ENCODE data around the gene HIVEP3. TPM values are rescaled to one million over a fixed set of nuclear protein-coding genes. Genes with fewer than 3 reads are reported as not detected.

The HIVEP3 gene
- total and polyA plus RNA-seq, 3 donors from 2014 or later, result 4.8 to 7.3 (median 7.2) TPM

DNA sequence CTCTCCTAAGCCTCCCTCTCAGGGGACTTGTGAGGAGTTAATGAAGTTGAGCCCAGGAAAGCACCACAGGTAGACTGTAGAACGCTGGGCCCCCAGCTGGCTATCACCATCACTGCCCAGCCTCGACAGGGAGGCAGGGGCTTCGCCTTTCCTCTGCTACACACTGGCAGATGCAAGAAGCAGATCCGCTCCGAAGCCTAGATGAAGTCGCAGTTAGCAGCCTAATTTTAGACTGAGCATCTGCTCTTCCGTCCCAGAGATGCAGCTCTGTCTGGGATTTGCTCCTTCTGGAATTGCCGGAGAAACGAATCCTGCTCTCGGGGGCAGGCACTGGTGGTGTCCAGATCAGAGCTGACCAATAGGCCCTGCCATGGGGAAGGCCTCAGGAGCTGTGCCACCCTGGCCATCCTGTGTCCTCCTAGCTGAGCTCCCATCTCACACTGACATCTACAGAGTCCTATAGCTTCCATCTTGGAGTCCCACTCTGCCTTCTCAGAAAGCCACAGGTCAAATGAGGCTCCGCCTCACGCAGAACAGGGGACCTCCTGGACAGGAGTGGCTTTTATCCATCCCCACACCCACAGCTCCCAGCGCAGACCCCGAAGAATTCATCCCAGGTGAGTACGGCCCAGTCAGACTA is 247.5 kb downstream of the HIVEP3 start:
- Histone ChIP-seq H3K9me3 (no peaks in the 10 kb centered on the region), H3K4me3 (no peak overlapping the region), H3K36me3 (ENCODE audit: low read depth, missing control alignments) (no peaks in the 10 kb centered on the region), H3K27me3 (no peaks in the 10 kb centered on the region), H3K4me1 (no peaks in the 10 kb centered on the region), H3K27ac (no peak overlapping the region)
- DNase-seq, result no peak
- intact Hi-C loops (cut with DNase I; ENCODE audit: low total_unique reads), result no loop called here
- WGBS, 2 donors, result 88 to 99% methylated on average over 15 of the region's 15 CpGs
- TF ChIP-seq, protein P1, sequence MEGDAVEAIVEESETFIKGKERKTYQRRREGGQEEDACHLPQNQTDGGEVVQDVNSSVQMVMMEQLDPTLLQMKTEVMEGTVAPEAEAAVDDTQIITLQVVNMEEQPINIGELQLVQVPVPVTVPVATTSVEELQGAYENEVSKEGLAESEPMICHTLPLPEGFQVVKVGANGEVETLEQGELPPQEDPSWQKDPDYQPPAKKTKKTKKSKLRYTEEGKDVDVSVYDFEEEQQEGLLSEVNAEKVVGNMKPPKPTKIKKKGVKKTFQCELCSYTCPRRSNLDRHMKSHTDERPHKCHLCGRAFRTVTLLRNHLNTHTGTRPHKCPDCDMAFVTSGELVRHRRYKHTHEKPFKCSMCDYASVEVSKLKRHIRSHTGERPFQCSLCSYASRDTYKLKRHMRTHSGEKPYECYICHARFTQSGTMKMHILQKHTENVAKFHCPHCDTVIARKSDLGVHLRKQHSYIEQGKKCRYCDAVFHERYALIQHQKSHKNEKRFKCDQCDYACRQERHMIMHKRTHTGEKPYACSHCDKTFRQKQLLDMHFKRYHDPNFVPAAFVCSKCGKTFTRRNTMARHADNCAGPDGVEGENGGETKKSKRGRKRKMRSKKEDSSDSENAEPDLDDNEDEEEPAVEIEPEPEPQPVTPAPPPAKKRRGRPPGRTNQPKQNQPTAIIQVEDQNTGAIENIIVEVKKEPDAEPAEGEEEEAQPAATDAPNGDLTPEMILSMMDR (IDR thresholded peaks at IDR 0.05), result no peak
- no peak for TF ChIP-seq POLR2A (IDR thresholded peaks at IDR 0.05)

GRCh38 chr1:41670217-41670957 is 248.3 kb downstream of the HIVEP3 start:
- Histone ChIP-seq H3K27ac (no peak overlapping the region), H3K9me3 (no peaks in the 10 kb centered on the region), H3K36me3 (ENCODE audit: low read depth, missing control alignments) (no peaks in the 10 kb centered on the region), H3K27me3 (no peaks in the 10 kb centered on the region), H3K4me3 (no peak overlapping the region), H3K4me1 (no peaks in the 10 kb centered on the region)
- intact Hi-C loops (cut with DNase I; ENCODE audit: low total_unique reads), result no loop called here
- DNase-seq, result no peak
- TF ChIP-seq POLR2A (IDR thresholded peaks at IDR 0.05), result no peak
- TF ChIP-seq, protein P1 (IDR thresholded peaks at IDR 0.05), result no peak
- 86 to 89% methylated on average over 4 of the region's 4 CpGs for WGBS, 2 donors

DNA sequence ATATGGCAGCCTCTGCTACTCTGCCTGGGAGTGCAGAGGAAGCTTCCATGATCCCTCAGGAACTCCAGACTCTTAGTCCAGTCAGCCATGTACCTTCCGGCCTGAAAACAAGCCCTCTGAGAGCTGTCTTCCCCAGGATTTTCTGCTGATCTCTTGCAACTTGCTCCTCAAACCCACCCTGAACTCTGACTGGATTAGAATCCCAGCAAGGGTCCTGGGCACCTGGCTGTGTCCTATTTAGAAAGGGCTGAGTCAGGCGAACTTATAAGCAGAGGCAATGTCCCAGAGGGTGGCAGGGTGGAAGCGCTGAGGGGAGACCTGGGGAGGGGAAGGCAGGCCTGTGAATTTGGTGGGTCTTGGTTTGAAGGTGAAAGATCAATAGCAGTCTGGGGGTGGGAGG is 249.8 kb downstream of the HIVEP3 start:
- no peak for TF ChIP-seq POLR2A (IDR thresholded peaks at IDR 0.05)
- TF ChIP-seq, protein P1 (IDR thresholded peaks at IDR 0.05), result no peak
- WGBS, 2 donors, result 85 to 97% methylated on average over 2 to 3 of the region's 3 CpGs
- H3K27me3 ChIP-seq, result no peaks in the 10 kb centered on the region
- H3K9me3 ChIP-seq, result no peaks in the 10 kb centered on the region
- no peak overlapping the region for H3K4me3 ChIP-seq
- intact Hi-C loops (cut with DNase I; ENCODE audit: low total_unique reads), result no loop called here
- H3K36me3 ChIP-seq (ENCODE audit: low read depth, missing control alignments), result no peaks in the 10 kb centered on the region
- H3K27ac ChIP-seq, result no peak overlapping the region
- no peaks in the 10 kb centered on the region for H3K4me1 ChIP-seq
- no peak for DNase-seq

GRCh38 chr1:41668054-41668660 is 250.6 kb downstream of the HIVEP3 start:
- no peak for DNase-seq
- no peak overlapping the region for H3K4me3 ChIP-seq
- peaks cover under 1% of the 10 kb centered on the region for H3K4me1 ChIP-seq
- WGBS, 2 donors, result 88 to 91% methylated on average over 7 of the region's 7 CpGs
- no peak for TF ChIP-seq POLR2A (IDR thresholded peaks at IDR 0.05)
- TF ChIP-seq, protein P1 (IDR thresholded peaks at IDR 0.05), result no peak
- no peaks in the 10 kb centered on the region for H3K27me3 ChIP-seq
- intact Hi-C loops (cut with DNase I; ENCODE audit: low total_unique reads), result no loop called here
- H3K36me3 ChIP-seq (ENCODE audit: low read depth, missing control alignments), result no peaks in the 10 kb centered on the region
- no peaks in the 10 kb centered on the region for H3K9me3 ChIP-seq
- H3K27ac ChIP-seq, result no peak overlapping the region
